ENCODE results near the gene TGFB1I1.

Gene TGFB1I1

GRCh38 chr16:31453255-31454204, 18.4 kb upstream of the TGFB1I1 start:
- no peak for DNase-seq

DNA sequence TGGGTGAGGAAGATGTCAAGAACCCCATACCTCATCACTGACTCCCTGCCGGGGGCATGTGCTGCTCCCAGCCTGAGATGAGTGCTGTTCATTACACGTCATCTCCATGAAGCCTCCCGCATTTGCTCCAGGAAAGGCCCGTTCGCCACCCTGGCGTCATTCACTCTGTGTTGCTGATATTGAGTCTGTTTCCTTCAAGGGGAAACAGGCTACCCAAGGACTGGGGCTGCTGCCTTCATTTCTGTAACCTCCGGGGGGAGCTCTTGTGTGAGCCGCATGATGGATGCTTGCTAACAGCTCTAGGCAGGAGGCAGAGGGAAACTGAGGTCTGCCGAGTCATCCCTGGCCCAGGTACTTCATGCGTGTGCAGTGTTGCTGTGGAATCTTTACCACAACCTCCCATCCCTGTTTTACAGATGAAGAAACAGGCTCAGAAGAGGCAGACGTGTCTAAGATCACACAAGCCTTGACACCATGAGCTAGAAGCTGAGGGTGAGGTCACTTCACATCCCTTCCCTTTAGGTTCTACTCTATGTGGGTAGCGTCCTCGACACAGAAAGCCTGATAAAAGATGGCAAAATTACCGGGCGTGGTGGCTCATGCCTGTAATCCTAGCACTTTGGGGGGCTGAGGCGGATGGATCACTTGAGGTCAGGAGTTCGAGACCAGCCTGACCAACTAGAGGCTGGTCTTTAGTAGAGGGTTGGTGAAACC, 16.2 kb upstream of the TGFB1I1 start:
- DNase-seq: peak in 1 of 2 donors; percentile 35

GRCh38 chr16:31456988-31457360, 15.0 kb upstream of the TGFB1I1 start:
- no peak for DNase-seq

DNA sequence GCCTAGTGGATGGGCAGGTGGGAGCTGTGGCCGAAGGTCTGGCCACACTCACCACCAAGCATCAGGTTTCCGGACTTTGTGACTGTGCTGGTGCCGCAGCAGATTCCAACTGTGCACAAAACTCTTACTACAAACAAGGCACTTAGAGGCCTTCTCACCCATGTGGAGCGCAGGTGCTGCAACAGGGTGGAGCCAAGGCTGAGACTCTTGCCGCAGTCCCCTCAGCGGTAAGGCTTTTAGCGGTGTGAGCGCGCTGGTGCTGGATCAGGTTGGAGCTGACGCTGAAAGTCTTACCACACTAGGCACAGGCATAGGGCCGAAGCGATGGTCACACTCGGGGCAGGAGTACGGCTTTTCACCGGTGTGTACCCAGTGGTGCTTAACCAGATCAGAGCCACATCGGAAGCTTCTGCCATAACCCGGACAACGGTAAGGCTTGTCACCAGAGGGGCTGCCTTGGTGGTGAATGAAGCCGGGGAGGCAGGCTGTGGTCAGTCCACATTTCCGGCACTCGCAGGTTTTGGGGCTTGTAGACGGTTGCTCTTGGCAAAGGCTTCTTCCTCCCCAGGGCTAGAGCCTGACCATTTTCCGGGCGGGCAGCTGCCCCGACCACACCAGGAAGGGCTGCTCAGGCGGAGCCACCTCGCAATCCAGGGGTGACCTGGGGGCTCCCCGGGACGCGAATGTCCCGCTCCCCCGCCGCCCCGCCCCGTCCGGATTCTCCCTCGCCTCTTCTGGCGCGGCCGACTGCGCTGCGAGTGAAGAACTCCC, 13.7 kb upstream of the TGFB1I1 start:
- peak; percentile 57 to 59 for DNase-seq

- peak; percentile 96 for DNase-seq
These were observed 12.9 kb upstream of the TGFB1I1 start, which contains the start of gene ARMC5 for GRCh38 chr16:31458844-31459686. Gene ARMC5 (plus strand): TSS chr16:31459501. CDS start chr16:31459525, 24 bp downstream.

GRCh38 chr16:31459687-31460581, 12.0 kb upstream of the TGFB1I1 start:
- peak; percentile 100 for DNase-seq

DNA sequence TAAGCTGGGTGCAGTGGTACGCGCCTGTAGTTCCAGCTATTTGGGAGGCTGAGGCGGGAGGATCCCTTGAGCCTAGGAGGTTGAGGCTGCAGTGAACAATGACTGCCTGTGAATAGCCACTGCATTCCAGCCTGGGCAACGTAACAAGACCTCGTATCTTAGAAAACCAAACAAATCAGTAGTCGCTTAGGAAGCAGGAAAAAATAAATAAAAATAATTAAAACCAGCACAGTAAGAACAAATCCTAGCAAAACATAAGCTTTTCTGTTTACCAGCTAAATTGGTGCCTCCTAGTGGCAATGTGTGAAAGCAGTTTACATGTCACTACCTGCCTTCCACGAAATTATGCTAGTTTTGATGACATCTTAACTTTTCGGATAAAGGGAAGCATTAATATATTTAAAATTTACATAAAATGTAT, 11.4 kb upstream of the TGFB1I1 start:
- no peak for DNase-seq

- no peak for DNase-seq
These were observed 10.6 kb upstream of the TGFB1I1 start for GRCh38 chr16:31461201-31461920.

GRCh38 chr16:31461921-31462804, 9.8 kb upstream of the TGFB1I1 start:
- no peak for DNase-seq

DNA sequence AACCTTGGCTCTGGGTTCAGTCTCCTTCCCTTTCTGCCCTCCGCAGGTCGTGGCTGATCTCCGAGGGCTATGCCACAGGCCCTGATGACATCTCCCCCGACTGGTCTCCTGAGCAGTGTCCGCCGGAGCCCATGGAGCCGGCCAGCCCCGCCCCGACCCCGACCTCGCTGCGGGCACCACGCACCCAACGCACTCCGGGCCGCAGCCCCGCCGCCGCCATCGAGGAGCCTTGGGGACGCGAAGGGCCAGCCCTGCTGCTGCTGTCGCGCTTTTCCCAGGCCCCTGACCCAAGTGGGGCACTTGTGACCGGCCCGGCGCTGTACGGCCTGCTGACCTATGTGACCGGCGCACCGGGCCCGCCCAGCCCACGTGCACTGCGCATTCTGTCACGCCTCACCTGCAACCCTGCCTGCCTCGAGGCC, 7.6 kb upstream of the TGFB1I1 start:
- no peak for DNase-seq

GRCh38 chr16:31464781-31465260, 7.1 kb upstream of the TGFB1I1 start:
- no peak for DNase-seq

- DNase-seq: no peak
These were observed 6.1 kb upstream of the TGFB1I1 start for GRCh38 chr16:31465788-31466370.

DNA sequence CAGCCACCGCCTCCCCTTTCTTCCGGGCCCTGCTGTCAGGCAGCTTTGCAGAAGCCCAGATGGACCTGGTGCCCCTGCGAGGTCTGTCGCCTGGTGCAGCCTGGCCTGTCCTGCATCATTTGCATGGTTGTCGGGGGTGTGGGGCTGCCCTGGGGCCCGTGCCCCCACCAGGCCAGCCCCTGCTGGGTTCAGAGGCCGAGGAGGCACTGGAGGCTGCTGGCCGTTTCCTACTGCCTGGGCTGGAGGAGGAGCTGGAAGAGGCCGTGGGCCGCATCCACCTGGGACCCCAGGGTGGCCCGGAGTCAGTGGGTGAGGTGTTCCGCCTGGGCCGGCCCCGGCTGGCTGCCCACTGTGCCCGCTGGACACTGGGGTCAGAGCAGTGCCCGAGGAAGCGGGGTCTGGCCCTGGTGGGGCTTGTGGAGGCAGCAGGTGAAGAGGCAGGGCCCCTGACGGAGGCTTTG, 5.5 kb upstream of the TGFB1I1 start:
- no peak for DNase-seq

- DNase-seq: no peak
These were observed 4.7 kb upstream of the TGFB1I1 start for GRCh38 chr16:31467151-31467773.

GRCh38 chr16:31467858-31468257, 4.1 kb upstream of the TGFB1I1 start:
- no peak for DNase-seq

DNA sequence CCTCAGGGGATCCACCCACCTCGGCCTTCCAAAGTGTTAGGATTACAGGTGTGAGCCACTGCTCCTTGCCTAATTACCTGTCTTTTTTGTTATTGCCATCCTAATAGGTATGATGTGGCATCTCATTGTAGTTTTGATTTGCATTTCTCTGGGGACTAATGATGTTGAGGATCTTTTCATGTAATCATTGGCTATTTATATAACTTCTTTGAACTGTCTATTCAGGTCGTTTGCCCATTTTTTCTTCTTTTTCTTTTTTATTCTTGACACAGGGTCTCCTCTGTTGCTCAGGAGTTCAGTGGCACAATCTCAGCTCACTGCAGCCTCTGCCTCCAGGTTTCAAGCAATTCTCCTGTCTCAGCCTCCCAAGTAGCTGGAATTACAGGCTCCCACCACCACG, 1.3 kb upstream of the TGFB1I1 start:
- DNase-seq: no peak

DNA sequence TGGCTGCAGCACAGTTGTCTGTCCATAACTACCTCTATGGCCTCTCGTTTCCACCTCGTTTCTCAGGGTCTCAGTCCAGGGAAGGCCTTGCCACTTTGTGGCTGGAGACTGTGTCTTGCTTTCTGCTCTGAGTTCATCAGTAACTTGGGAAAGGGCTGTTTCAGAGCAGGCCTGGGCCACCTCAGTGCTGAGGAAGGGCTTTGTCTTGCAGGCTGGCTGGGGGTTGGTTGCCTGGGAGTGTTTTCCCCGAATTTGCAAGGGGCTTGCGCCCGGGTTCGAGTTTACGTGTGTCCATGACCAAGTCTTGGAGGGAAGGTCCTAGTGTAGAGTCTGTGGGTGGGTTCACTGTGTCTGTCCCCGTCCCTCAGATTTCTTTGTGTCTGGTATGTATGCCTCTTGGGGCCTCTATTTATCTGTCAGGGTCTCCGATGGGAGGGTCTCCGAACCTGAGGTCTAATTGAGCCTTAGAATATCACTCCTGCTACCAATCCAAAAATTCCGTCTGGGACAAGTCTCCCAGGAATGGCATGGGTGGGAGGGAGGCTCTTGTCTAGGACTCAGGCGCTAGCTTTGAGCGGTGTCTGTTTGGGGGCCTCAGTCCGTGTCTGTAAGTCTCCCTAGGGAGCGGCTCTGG, 594 bp upstream of the TGFB1I1 start:
- DNase-seq: no peak

Data from stimulated activated CD4-positive, alpha-beta T cell treated with anti-CD3 and anti-CD28 coated beads, Interleukin-2, amount 100 ng/mL, for 24 hours (primary cell).